NCI-H1694 (cell line): ENCODE measurements around the gene MYO1D.
A peak's percentile ranks its signal among the peaks of the same experiment; 100 is the strongest.

ENCODE experiments used
- DNase-seq: peaks from one replicate; lab custom pipeline; 2025; lab: John Stamatoyannopoulos, UW

MYO1D gene

DNA sequence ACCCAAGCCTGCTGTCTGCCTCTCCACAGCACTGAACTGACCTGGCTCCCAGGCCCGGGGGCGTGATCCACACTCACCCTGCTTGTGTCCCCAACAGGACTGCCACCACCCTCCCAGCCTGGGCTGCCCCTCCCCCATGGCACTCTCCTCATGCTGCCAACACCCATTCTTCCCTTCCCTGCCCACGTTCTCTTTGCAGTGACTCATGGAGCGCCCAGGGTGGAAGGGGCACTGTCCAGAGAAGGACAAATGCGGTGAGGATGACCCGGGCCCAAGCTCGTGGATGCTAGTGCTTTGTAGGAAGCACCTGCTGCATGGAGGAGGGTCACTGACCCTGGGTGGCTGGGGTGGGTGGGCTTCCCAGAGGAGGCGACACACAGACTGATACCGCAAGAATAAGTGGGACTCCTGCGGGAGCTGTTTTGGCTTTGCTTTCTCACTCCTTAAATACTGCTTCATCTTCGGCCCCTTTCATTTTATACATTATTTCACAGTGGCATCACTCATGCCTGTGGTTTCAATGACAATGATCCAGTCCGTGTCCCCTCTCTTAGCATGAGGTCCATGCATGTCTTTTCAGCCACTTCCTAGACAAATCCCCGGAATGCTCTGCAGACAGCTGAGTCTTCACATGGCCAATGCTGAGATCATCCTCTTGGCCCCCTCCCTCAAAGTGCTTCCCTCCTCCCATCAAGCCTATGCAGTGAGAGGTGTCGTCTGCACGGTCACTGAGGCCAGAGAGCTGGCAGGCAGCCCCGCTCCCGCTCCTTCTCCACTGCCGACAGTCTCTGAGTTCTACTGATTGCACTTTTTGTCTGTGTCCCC is 372.5 kb downstream of the MYO1D start:
- DNase-seq = no peak

DNA sequence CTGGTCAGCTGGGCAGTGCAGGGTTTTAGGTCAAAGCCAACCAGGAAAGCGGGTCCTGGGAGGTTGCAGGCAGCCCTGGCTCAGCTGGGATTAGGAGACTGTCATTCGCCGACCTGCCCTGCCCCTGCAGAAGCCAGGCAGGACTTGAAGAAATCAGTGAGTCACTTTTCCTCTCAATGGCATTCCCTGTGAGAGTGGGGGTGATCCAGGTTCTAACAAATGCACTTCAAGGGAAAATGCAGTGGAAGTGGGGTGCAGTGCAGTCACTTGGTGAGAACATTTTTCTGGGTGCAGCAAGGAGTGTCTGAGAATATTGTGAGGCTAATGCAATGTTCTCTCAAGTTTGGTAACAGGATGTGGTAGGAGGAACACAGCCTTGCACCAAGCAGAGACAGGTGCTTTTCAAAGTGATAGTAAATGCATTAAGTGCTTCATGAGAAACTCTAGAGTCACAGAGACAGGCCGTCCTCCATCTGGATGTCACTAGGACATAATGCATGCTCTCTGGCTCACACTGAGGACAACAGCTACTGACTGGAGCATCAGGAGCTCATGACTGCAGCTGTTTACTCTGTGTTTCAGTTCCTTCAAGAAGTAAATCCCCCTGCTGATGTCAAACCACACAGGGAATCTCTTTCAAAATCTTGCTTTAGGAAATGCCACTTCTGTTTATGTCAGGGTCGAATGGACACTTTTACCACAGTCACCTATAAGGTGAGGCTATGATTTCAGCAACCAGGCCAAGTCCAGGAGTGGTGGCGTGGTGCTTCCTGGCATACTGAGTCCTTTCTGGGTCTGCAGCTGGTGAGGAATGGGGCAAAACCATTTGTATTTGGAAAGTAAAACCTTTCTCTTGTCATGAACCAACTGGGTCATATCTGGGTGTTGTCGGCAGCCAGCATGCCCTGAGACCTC is 373.4 kb downstream of the MYO1D start:
- DNase-seq = no peak

DNA sequence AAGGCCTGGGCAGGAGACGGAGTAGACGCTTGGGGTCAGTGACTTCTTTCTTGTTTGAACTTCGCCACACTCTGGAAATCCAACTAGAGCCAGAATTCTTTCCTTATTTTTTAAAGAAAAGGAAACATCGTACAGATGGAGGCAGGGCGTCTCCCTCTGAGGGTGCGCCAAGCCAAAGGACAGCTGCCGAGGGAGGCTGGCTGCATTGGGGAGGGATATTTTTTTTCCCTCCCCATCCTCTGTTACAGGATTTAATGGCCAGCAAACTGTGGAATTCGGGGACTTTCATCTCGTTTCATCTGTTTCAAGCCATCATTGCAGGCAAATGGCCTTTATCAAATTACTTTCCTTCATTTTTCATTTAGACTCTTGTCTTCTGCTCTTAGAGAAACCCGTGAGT is 374.2 kb downstream of the MYO1D start:
- no peak for DNase-seq

DNA sequence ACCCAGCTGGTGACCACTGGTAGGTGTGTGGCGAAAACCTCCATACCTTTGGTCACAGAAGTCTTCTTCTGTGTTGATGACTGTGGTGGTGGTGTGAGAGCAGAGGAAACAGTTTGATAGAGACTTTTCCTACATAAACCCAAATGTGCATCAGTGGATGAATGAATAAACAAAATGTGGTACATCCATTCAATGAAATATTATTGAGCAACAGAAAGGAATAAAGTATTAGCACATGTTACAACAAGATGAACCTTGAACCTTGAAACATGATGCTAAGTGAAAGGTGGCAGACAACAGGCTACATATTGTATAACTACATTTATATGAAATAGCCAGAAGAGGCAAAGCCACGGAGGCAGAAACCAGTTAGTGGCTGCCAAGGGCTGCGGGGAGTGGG is 374.9 kb downstream of the MYO1D start:
- DNase-seq = no peak

DNA sequence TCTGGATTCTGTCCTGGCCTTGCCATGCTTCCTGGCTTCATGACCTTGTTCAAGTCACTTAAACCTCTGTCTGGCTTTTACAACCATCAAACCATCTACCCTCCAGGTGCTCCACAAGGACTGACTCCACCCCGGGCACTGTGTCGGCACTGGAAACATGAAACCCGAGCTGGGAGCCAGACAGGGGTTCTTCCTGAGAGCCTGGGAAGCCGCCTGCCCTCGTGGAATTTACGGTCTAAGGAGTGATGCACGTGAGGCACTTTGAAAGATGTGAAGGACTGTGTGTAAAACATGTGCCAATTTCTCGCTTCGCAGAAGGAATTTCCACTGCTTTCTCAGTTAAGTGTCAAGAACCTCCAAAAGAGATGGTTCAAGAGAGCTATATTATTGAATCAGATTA is 378.5 kb downstream of the MYO1D start:
- no peak for DNase-seq

DNA sequence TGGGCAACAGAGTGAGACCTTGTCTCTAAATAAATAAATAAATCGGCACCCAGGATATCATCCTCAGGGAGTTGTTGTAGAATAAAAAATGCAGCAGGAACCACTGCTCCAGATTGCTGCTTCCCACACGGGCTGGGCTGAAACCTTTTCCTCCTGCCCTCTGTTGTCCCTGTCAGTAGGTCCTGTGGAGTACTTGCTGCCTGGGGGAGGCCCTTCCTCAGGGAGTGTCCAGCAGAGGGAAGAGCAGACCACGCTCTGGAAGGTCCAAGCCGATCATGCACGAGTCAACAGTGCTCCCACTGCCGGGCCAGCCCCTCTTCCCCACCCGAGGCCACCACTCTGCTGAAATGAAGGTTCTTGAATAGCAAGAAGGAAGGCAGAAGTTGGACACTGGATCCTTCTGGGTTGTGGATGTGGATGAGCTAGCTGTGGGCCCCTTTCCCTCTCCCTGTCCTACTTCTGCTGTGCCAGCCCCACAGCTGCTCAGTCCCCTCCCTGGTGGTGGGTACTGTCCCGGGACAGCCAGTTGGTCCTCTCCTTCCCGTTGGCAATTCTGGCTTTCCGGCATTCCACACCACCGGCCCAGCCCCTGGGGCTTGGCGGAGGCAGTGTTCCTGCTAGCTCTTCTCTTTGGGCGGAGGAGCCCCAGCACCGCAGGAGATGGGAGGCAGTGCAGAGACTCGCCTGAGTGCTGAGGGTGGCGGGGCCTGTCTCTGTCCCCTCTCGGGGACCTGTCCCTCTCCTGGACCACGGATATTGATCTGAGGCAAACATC is 379.3 kb downstream of the MYO1D start:
- no peak for DNase-seq

DNA sequence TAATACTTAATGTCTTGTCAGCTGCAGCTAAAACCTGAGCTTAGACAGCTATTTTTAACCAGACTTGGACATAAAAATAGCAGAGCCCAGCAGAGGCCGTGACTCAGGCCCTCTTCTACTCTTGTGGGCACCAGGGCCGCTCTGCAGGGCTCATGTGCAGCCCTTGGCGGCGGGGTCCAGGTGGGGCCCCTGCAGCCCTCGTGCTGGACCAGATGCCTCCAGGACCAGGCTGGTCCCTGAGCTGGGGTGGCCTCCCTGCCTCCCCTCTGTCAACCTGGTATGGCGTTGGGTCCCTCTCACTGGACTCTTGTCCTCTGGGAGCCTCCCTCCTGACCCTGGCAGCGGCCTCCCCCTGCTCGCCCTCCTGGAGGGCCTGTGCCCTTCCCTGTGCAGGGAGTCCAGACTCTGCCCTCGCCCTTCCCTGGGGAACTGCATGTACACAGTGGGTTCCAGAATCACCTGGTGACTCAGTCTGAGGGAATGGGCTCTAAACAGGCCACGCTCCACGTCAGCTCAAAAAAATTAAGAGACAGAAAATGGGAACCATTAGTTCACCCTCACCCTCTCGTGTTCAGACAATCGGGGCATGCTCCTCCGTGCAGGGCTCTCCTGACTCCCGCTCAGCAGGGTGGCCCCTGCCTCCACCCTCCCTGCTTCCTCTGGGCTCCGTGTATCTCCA is 380.4 kb downstream of the MYO1D start:
- no peak for DNase-seq

DNA sequence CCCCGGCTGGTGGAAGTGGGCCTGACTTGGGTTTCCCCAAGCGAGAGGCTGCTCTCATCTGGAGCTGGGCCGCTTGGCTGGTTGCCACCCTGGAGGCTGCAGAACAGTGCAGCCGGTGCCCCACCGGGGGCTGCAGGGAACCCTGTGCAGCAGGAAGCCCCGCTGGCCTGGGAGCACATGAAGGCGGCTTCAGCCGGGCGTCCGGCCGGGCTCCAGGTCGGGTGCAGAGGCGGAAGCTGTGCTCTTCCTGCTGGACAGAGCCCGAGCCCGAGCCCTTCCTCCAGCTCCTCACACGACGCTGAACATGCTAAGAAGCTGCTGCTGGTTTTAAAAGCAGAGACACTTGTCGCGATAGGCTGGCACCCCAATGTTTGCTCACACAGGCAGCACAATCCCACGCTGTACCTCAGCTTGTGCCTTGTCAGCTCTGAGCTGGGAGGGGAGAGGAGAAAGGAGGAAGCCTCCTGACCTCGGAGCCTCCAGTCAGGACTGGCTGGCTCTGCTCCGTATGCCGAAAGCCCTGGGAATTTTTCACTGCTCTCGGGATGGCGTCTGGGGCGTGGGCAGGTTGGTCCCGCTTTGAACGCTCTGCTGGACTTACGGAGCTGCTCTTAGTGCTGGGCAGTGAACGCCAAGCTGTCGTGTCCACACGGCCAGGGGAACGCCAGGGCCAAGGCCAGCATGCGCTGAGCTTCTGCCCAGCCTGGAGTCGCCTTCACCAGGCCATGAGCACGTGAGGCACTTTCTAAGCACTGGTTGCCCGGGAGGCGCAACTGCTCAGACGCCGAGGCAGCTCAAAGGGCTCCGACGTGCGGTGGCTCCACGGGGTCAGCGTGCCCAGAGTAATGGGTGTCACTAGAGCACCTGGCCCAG is 381.3 kb downstream of the MYO1D start:
- peak; percentile 75 for DNase-seq

DNA sequence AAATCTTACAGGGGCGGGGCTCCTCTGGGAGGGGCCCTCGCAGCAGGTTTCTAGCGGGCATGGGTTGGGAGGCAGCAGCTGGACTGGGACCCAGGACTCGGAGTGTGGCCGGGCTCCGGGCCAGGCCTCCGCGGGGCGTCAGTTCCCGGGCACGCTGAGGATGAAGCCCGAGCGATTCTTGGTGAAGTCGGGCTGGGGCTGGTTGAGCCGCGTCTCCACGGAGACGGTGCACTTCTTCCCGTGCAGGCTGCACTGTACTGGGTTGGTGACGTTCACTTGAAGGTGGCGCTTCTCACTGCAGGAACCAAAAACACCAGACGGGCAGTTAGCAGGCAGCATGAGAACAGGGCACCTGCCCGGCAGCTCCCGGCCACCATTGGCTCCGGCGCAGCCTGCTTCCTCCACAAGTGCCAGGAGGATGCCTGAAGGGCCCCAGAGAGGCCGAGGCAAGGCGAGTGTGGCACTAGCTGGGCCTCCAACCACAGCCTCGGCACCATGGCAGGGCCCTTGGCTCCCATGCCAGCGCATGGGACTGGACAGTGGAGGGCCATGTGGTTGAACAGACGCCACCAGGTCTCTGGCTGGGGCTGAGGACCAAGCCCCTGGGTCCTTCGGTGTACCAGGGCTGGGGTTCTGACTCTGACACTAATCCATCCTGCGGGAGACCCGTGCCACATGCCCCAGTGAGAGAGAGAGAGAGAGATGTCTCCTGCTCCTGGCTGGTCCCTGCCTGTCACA is 382.1 kb downstream of the MYO1D start:
- peak; percentile 56 for DNase-seq

DNA sequence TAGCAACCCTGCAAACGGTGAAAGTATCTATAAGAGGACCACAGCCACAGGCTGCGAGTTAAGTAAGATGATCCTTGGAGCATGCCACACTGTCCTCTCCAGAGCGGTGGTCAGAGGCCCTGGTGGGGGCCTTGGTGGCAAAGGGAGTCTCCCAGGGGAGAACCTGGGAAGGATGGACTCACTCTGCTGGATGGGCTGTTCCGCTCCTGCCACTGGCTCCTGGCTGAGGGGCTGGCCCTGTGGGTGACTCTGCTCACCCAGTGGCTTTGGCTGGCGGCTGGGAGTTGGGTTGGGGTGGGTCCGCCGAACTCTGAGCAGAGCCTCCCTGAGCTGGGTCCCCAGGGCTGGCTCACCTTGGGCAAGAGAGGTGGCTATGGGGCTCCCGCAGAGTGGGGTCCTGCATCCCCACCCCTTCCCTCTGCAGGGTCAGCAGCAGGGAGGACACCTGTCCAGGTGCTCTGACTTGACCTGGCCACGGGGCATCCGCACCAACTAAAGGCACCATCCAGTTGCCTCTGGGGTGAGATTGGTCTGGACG is 382.9 kb downstream of the MYO1D start:
- DNase-seq = no peak

DNA sequence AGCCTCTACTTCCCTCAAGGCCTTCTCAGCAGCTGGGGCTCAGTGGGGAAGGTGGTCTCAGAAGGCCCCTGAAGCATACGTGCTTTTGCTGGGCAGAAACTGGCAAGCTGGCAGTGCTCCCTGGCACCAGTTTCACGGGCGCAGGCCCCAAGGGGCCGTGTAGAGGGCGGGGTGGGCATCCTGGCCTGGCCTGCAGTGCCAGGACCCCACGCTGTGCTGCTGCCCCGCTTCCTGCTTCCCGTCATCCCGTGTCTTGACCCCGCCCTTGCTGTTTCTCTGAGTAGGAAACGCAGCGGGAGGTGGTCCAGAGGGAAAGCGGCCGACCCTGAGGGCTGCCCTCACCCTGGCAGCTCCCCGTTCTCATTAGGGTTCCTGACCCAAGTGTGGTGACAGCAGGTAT is 383.4 kb downstream of the MYO1D start:
- no peak for DNase-seq

DNA sequence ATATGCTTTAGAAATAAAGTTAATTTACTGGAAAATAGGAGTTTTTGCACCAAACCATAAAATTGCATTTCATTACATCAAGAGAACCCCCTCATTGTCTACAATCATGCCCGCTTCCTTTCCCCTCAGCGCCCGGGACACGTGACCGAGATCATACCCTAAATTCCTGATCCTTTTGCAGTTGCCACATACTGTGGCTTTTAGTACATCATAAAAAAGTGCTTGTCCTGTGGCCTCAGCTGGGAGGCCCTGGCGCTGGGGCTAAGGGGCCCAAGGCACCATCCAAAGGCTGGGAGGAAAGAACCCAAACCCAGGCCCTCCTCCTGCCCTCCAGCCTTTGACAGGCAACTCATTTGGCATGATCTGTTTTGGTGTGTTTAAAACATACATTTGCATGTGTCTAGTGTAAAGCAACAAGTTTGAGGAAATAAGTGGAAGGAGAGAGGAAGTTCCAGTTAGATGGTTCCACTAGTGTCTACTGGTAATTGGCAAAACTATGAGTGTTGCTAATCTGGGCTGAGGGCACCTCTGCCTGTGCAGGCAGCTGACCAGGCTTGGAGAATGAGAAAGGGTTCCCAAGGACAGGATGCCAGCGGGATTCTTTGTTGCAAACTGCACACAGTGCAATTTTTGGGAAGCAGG is 384.2 kb downstream of the MYO1D start:
- no peak for DNase-seq

DNA sequence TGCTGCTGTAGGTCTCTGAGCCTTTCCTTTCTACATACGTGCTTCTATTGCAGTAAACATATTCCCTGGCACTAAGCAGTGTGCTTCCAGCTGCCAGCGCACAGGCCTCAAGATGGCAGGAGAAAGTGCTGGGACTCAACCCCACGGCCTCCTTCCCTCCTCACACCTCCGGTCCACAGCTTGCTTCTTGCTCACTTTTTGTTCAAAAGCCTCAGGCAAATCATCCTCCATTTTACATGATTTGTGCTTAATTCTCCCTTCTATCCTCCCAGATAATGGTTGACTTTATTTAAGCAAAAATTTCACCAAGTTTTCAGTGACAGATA is 384.7 kb downstream of the MYO1D start:
- no peak for DNase-seq

DNA sequence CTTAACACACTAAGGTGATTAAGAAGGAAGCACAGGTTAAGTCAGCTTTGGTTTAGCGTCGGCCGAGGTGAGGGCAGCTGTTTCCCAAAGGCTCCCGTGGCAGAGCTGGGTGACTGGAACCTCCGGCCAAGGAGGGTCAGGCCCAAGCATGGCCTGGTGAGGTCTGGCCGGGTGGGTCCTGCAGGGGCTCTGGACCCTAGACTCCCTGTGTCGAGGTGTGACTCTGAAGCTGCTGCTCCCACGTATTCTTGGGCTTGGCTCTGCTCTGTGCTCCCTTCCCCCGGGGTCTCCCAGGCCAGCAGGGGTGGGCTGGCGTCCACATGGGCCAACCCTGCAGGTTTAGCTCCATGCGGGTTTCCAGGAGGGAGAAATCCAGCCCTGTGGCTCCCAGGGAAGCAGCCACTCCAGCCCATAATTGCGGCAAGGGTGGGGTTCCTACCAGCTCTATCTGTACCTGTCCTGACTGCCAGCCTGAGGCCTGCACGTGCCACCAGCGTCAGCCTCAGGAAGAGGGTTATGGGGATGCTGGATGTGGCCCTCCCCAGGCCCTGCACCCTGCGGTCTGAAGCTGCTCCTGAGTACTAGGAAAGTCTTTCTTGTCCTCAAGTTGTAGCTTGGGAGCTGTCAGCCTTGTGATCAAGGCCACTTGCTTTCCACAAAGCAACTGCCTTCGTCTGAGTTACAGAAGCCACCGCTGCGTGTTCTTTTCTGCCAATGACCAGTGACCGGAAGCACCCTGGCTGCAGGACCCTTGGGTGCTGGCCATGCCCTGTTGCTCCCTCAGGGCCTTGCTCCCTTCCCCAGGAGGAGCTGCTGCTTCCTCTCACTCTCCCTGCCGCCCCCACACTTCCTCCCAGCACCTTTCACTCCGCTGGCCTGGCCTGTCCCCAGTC is 385.3 kb downstream of the MYO1D start:
- no peak for DNase-seq

DNA sequence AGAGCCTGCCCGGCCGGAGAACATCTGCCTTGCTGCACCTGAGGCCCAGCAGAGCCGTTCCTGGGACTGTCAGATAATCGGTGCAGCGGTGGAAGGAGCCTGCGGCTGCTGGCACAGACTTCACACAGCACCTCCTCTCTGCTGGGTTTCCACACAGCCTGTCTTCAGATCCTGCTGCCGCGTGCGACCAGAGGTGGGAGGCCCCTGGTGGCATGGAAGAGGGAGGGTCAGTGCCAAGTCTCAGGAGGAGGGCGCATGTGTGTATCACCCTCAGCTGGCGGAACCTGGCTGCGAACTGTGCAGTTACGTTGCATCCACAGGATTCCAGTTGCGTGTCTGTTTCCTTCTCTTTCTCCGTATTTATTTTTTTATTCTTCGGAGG is 386.8 kb downstream of the MYO1D start:
- DNase-seq = peak; percentile 53

DNA sequence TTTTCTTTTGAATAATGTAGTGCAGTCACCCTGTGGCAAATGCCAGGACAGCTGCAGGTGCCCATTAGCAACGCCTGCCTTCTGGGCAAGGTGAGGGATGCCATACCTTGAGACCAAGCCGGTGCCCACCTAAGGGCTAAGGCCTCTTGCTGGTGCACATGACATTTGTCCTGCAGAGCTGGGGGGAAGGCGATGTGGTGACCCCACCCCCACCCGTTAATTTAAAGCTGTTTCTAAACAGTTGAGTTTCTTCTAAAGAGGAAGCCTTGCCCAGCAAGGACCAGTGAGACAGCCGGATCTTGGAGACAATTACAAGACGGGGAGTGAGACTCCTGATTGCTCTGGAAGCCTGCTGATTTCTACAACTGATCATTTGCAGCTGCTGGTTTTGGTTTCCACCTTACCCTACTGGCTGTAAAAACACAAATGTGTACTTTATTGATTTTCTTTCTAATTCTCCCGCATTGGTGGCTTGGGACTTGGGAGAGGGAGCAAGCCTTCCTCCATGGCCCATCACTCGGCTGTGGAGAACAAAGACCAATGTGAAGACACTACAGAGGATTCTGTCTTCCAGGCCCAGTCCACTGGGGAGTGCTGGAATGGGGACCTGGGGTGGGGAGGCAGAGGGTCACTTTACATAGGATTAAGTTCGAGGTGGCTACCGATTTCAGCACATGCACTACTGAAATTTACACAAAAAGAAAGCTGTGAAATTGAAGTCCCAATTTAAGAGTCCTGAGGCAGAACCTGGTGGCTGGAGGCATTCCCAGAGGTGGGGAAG is 387.4 kb downstream of the MYO1D start:
- no peak for DNase-seq

DNA sequence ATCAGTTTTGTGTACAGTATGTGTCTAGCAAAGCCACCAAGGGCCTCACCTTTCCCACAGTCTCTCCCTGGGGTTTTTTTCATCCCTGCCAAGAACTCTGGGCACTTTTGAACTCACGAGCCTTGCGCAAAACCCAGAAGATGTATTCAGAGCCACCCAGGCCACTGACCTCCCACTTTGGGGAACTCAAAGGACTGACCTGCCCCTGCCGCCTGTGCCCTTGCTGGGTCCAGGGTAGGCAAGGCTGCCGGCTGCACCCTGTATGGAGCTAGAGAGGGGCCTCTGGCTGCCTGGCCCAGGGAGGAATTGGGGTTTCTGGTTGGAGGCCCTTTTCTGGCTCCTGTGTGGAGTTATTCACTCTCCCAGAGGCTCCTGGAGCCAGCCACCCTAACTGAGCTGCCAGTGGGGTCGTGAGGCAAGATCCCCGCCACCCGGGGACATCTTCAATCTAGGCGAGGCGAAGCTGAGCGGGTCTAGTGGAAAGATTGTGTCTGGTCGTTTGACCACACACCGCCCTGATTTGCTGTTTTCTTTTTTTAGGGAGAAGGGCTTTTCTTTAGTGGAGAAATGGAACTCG is 388.2 kb downstream of the MYO1D start:
- DNase-seq = no peak
